ENCODE measurements around the gene ELOVL2.
"Not testable (repeated sequence)": the region's sequence is repeated elsewhere in the genome, so short reads cannot be mapped to it uniquely, and the experiment has no call there.

ELOVL2 gene

GRCh38 chr6:11043961-11044711 is at the start of gene ELOVL2:
Gene ELOVL2, minus strand, starts transcription at chr6:11044305. Its CDS starts 75 bp downstream, at chr6:11044230.
- no peak for DNase-seq (ENCODE audit: low read depth, low spot score)

- DNase-seq (ENCODE audit: low read depth, low spot score) = no peak
Observed at GRCh38 chr6:11093376-11093625, 49.2 kb upstream of the ELOVL2 start.

GRCh38 chr6:11092668-11093375 is 48.7 kb upstream of the ELOVL2 start:
- no peak for DNase-seq (ENCODE audit: low read depth, low spot score)

GRCh38 chr6:11091141-11091540 is 47.0 kb upstream of the ELOVL2 start:
- not testable (repeated sequence) for DNase-seq (ENCODE audit: low read depth, low spot score)

GRCh38 chr6:11089695-11090094 is 45.6 kb upstream of the ELOVL2 start:
- DNase-seq (ENCODE audit: low read depth, low spot score) = no peak

- not testable (repeated sequence) for DNase-seq (ENCODE audit: low read depth, low spot score)
Observed at GRCh38 chr6:11087141-11087812, 43.2 kb upstream of the ELOVL2 start.

GRCh38 chr6:11085758-11086435 is 41.8 kb upstream of the ELOVL2 start:
- DNase-seq (ENCODE audit: low read depth, low spot score) = no peak

GRCh38 chr6:11083956-11084355 is 39.9 kb upstream of the ELOVL2 start:
- no peak for DNase-seq (ENCODE audit: low read depth, low spot score)

- DNase-seq (ENCODE audit: low read depth, low spot score) = no peak
Observed at GRCh38 chr6:11083491-11083890, 39.4 kb upstream of the ELOVL2 start.

- DNase-seq (ENCODE audit: low read depth, low spot score) = no peak
Observed at GRCh38 chr6:11080296-11080695, 36.2 kb upstream of the ELOVL2 start.

GRCh38 chr6:11078266-11078665 is 34.2 kb upstream of the ELOVL2 start:
- no peak for DNase-seq (ENCODE audit: low read depth, low spot score)

GRCh38 chr6:11076540-11076939 is 32.4 kb upstream of the ELOVL2 start:
- DNase-seq (ENCODE audit: low read depth, low spot score) = no peak

- DNase-seq (ENCODE audit: low read depth, low spot score) = no peak
Observed at GRCh38 chr6:11072101-11072500, 28.0 kb upstream of the ELOVL2 start.

- no peak for DNase-seq (ENCODE audit: low read depth, low spot score)
Observed at GRCh38 chr6:11069760-11070159, 25.7 kb upstream of the ELOVL2 start.

GRCh38 chr6:11067348-11067747 is 23.2 kb upstream of the ELOVL2 start:
- no peak for DNase-seq (ENCODE audit: low read depth, low spot score)

GRCh38 chr6:11066505-11067347 is 22.6 kb upstream of the ELOVL2 start:
- no peak for DNase-seq (ENCODE audit: low read depth, low spot score)

- no peak for DNase-seq (ENCODE audit: low read depth, low spot score)
Observed at GRCh38 chr6:11065436-11066202, 21.5 kb upstream of the ELOVL2 start.

GRCh38 chr6:11064836-11065235 is 20.7 kb upstream of the ELOVL2 start:
- no peak for DNase-seq (ENCODE audit: low read depth, low spot score)

- DNase-seq (ENCODE audit: low read depth, low spot score) = no peak
Observed at GRCh38 chr6:11062715-11063114, 18.6 kb upstream of the ELOVL2 start.

- DNase-seq (ENCODE audit: low read depth, low spot score) = no peak
Observed at GRCh38 chr6:11062083-11062482, 18.0 kb upstream of the ELOVL2 start.

GRCh38 chr6:11058406-11058805 is 14.3 kb upstream of the ELOVL2 start:
- no peak for DNase-seq (ENCODE audit: low read depth, low spot score)

Measured in activated naive CD8-positive, alpha-beta T cell treated with anti-CD3 and anti-CD28 coated beads, Interleukin-2, amount 50 U/mL, for 16 hours (primary cell).